Psoas muscle (tissue), 8 donors: ENCODE measurements around the gene ACTL9. TPM values are rescaled to one million over a fixed set of nuclear protein-coding genes. Genes with fewer than 3 reads are reported as not detected.
"Not testable (repeated sequence)": the region's sequence is repeated elsewhere in the genome, so short reads cannot be mapped to it uniquely, and the experiment has no call there.

Source experiments
- ATAC-seq, 4 donors: fragments of 200-7000 bp; cut with Tn5 transposase; one replicate each; pipeline ENCODE4 v1.9.1; 2020; ENCODE audit warnings: moderate library complexity in 3 of 4, mild to moderate bottlenecking in 2 of 4
- DNase-seq, 2 donors: peaks; one replicate each; pipeline ENCODE4 v3.0.0-alpha.2; 2020
- H3K27ac ChIP-seq: fragments of 200-600 bp; one replicate; pipeline ENCODE4 v1.8.0; 2022
- H3K27me3 ChIP-seq, 3 donors: fragments of 200-600 bp in 1 of 3; one replicate each; pipeline versions ENCODE4 v1.6.1 to v1.8.0; 2013 to 2022; ENCODE audit warnings: low read length in 2 of 3, mild to moderate bottlenecking in 2 of 3, moderate library complexity in 1 of 3; ENCODE audit not compliant: insufficient read depth in 3 of 3
- H3K36me3 ChIP-seq, 2 donors: fragments of 200-600 bp in 1 of 2; one replicate each; pipeline versions ENCODE4 v1.6.1 to v1.8.0; 2013 to 2022; ENCODE audit warnings: low read depth in 1 of 2, mild to moderate bottlenecking in 1 of 2, moderate library complexity in 1 of 2; ENCODE audit not compliant: insufficient read depth in 1 of 2
- H3K4me1 ChIP-seq: fragments of 200-600 bp; one replicate; pipeline ENCODE4 v1.8.0; 2022
- H3K4me3 ChIP-seq: fragments of 200-600 bp; one replicate; pipeline ENCODE4 v1.8.0; 2022; ENCODE audit warnings: mild to moderate bottlenecking
- H3K9me3 ChIP-seq: fragments of 200-600 bp; one replicate; pipeline ENCODE4 v1.8.0; 2022
- CTCF ChIP-seq: fragments of 200-600 bp; IDR thresholded peaks from one replicate; pipeline ENCODE4 v1.8.0; 2022; ENCODE audit warnings: antibody characterized with exemption
- WGBS, 3 donors: extraction: QIAGEN DNeasy Blood & Tissue Kit; methylation state at CpG; one replicate each; pipeline versions ENCODE4 v1.1.6 to v1.1.7; 2013; 5-methylcytosine and 5-hydroxymethylcytosine counted together
- intact Hi-C, 2 donors: fragments of 100-400 bp; cut with DNase I; formaldehyde crosslinking; loops; one replicate each; pipeline versions ENCODE4 v1.11.0 to v1.14.2; 2022
- polyA plus RNA-seq, 3 donors: library from polyadenylated mRNA; stranded (reverse); fragments of 200-250 nt; gene quantifications; one replicate each; pipeline ENCODE4 v1.2.3, GENCODE V29; 2013
- total RNA-seq, 4 donors: library from RNA; stranded (reverse); fragmentation: NEBNext Ultra II Directional in 2 of 4; extraction: Animal tissue kit (Norgen Biotek cat#: 25700) in 2 of 4; gene quantifications; one replicate each; pipeline versions ENCODE4 v1.2.1 to v1.2.4, GENCODE V29; 2021 to 2023
- donor health status: healthy with polysubstance abuse.
- donor health status: DM: no; HTN: no; CAD: no; lungs with moderate emphysema.
- donor health status: Bipolar disorder and iron deficiency.
- donor health status: healthy.
- donor health status: DM: yes; HTN: yes; CAD: no.
- donor health status: DM: no; HTN: no; CAD: no.
- donor health status: DM: no; HTN: no; CAD: no.
- donor health status: DM: yes; HTN: yes; CAD: no.

ACTL9 gene
- total and polyA plus RNA-seq, 7 donors = not detected

DNA sequence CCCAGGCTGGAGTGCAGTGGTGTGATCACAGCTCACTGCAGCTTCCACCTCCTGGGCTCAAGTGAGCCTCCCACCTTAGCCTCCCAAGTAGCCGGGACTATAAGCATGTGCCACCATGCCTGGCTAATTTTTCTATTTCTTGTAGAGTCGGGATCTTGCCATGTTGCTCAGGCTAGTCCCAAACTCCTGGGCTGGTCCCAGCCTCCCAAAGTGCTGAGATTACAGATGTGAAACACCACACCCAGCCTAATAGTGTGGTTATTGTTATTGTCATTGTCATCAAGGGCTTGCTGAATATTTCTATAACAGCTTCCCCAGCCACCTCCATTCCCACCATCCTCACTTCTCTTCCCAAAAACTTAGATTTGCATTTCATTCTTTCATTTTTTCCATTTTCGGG, 25.7 kb upstream of the ACTL9 start:
- Histone ChIP-seq H3K4me1 (no peaks in the 10 kb centered on the region), H3K27ac (no peak overlapping the region), H3K36me3 (no peaks in the 10 kb centered on the region), H3K27me3 (no peaks in the 10 kb centered on the region), H3K9me3 (no peaks in the 10 kb centered on the region), H3K4me3 (no peak overlapping the region)
- no peak for DNase-seq
- ATAC-seq = no peak
- 58 to 65% (median 62%) methylated on average over 3 of the region's 3 CpGs for WGBS, 3 donors
- intact Hi-C loops = no loop called here
- TF ChIP-seq CTCF = no peak

- Histone ChIP-seq H3K9me3 (no peaks in the 10 kb centered on the region), H3K27ac (no peak overlapping the region), H3K36me3 (no peaks in the 10 kb centered on the region), H3K27me3 (no peaks in the 10 kb centered on the region), H3K4me1 (no peaks in the 10 kb centered on the region), H3K4me3 (no peak overlapping the region)
- intact Hi-C loops = no loop called here
- DNase-seq = no peak
- 40 to 52% (median 40%) methylated on average over 2 of the region's 2 CpGs for WGBS, 3 donors
- TF ChIP-seq CTCF = no peak
- no peak for ATAC-seq
Measured at GRCh38 chr19:8722032-8722431, 23.4 kb upstream of the ACTL9 start.

GRCh38 chr19:8721334-8721733, 22.7 kb upstream of the ACTL9 start, which contains the start of gene OR2Z1:
TSS of gene OR2Z1 (plus strand) at chr19:8721634. CDS start at chr19:8731029, 9,395 bp downstream.
- no peaks in the 10 kb centered on the region for H3K36me3 ChIP-seq
- intact Hi-C loops = no loop called here
- no peaks in the 10 kb centered on the region for H3K9me3 ChIP-seq
- ATAC-seq (no peak), DNase-seq (no peak)
- H3K4me1 ChIP-seq = no peaks in the 10 kb centered on the region
- WGBS, 3 donors = 39 to 60% (median 52%) methylated on average over 1 of the region's 1 CpG
- TF ChIP-seq CTCF = no peak
- no peak within 1 kb of the TSS for H3K4me3 ChIP-seq
- no peak within 1 kb of the TSS for H3K27ac ChIP-seq
- H3K27me3 ChIP-seq = no peaks in the 10 kb centered on the region

DNA sequence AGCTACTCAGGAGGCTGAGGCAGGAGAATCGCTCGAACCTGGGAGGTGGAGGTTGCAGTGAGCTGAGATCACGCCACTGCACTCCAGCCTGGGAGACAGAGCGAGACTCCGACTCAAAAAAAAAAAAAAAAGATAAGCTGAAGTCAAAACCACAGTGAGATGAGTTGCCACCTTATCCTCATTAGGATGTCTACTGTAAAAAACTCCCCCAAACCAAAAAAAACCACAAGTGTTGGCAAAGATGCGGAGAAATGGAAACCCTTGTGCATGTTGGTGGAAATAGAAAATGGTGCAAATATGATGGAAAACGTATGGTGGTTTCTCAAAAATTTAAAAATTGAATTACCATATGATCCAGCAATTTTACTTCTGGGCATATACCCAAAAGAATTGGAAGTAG, 11.7 kb upstream of the ACTL9 start:
- H3K27me3 ChIP-seq, H3K27ac ChIP-seq, H3K4me3 ChIP-seq, H3K36me3 ChIP-seq, H3K4me1 ChIP-seq, H3K9me3 ChIP-seq, intact Hi-C loops, DNase-seq, ATAC-seq: not testable (repeated sequence)
- WGBS, 3 donors = 81 to 89% (median 86%) methylated on average over 7 of the region's 7 CpGs

DNA sequence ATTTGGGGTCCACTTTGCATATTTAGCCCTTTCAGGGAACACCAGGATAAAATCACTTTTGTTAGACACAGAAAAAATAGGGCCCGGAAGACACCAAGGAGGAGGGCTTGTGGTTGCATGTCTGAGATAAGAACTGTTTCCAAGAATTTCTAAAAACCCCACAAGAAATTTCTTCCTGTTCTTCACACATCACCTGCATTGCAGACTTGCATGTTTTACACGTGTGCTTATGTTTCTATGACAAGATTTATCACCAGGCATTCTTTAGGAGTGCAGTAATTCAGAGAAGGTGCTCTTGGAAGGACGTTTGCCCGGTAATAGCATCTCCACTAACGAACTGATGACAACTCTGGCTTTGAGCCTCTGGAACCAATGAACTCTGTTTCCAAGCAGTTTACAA, 7.1 kb upstream of the ACTL9 start:
- whole genome bisulfite sequencing, 3 donors = 41 to 42% (median 42%) methylated on average over 5 of the region's 5 CpGs
- no peaks in the 10 kb centered on the region for H3K27me3 ChIP-seq
- H3K4me1 ChIP-seq = no peaks in the 10 kb centered on the region
- no peak for TF ChIP-seq CTCF
- intact Hi-C loops = no loop called here
- H3K4me3 ChIP-seq = no peak overlapping the region
- no peak for DNase-seq
- H3K36me3 ChIP-seq = no peaks in the 10 kb centered on the region
- no peak for ATAC-seq
- no peaks in the 10 kb centered on the region for H3K9me3 ChIP-seq
- no peak overlapping the region for H3K27ac ChIP-seq

GRCh38 chr19:8705304-8705703, 6.7 kb upstream of the ACTL9 start:
- H3K27me3 ChIP-seq, ATAC-seq, H3K36me3 ChIP-seq, H3K9me3 ChIP-seq, H3K27ac ChIP-seq, H3K4me3 ChIP-seq, intact Hi-C loops, DNase-seq, H3K4me1 ChIP-seq: not testable (repeated sequence)
- 73 to 91% (median 81%) methylated on average over 3 of the region's 3 CpGs for WGBS, 3 donors
